HG03521 (cell line): Measurements from ENCODE around the gene CPNE8.

Experiments used
- ATAC-seq: cut with Tn5 transposase; IDR thresholded peaks from one replicate; pipeline ENCODE4 v1.9.1; 2021; ENCODE audit warnings: mild to moderate bottlenecking, moderate library complexity; ENCODE audit not compliant: unreplicated experiment

Gene CPNE8

DNA sequence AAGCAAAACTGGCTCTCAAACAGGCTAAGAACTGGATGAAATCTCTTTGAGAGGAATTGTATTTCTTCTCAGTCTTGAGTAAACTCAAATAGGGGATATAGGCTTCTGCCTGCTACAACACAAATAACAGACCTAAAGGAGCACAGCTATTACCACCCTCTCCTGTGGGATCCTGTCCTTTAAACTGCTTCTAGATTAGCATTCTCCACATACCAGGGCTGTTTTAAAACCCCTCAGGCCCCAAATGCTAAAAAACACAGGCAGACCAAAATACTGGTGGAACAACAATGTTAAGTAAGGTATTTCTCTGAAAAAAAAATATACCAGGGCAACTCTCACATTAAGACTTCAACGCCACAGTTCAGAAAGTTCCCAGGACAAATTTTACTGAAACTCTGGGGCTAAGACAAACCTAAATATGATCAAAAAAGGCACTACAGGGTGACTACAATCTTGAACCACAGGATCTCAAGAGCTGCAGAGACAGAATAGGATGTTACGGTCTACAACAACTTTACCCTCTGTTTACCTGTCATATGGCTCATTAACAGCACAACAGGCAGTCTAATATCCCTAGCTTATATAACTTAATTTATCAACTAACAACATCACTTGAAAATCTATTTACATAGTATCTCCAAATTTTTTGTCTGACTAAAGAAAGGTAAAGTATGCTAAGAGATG lies 7.2 kb downstream of the CPNE8 start:
- ATAC-seq = no peak

DNA sequence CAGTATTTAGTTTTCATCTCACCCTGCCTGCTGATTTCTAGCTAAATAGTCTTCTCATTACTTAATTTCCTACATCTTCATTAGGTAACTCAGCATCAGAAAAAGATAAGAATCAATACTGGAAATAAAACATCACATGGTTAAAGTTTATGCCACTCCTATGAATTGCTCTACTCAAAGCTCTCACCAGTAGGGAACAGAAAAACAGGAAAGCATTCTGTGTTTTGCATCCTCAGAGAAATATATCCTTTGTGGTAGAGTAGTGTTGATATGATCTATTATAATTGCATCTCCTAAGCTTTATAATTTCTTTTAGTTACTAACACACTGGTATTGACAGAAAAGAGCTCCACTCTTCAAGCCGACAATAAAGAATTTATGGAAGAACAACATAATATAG lies 9.9 kb downstream of the CPNE8 start:
- no peak for ATAC-seq

DNA sequence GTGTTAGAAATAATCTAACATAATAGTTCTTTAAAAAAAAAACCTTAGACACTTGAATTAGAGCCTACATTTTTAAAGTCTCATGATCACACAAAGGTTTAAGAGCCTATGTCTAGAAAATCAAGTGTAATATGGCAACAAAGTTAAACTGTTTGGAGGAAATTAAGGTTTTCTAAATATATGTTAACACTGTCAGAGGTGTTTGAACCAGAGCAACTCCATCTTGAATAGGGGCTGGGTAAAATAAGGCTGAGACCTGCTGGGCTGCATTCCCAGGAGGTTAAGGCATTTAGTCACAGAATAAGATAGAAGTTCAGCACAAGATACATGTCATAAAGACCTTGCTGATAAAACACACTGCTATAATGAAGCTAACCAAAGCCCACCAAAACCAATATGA lies 12.4 kb downstream of the CPNE8 start:
- no peak for ATAC-seq

DNA sequence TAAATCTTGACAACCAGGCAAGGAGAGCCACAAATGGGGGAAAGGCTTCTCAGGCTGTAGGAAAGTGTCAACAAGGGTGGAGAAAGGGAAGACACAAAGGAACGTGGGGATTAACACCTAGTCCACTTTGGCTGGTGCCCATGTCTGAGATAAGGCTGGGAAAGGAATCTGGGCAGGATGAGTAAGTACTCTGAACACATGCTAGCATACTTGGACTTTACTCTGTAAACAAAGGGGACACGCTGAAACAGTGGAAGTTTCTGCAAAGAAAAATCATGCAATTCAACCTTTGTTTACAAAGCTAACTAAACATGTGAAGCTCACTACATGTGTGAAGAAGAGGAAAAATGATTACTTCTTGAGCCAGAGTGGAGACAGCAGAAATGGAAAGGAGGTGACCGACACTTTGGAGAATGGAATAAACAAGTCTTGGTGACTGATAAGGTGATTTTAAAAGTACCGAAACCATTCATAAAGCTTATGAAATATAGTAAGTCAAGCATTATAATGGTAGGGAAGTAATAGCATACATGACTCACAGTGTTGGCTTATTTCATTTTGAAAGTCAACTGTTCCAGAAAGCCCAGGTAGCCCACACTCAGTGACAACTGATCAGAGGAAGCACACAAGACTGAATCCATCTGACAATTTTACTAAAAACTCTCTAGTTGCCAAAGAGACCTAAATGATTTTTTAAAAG lies 13.2 kb downstream of the CPNE8 start:
- peak; percentile 70 for ATAC-seq

DNA sequence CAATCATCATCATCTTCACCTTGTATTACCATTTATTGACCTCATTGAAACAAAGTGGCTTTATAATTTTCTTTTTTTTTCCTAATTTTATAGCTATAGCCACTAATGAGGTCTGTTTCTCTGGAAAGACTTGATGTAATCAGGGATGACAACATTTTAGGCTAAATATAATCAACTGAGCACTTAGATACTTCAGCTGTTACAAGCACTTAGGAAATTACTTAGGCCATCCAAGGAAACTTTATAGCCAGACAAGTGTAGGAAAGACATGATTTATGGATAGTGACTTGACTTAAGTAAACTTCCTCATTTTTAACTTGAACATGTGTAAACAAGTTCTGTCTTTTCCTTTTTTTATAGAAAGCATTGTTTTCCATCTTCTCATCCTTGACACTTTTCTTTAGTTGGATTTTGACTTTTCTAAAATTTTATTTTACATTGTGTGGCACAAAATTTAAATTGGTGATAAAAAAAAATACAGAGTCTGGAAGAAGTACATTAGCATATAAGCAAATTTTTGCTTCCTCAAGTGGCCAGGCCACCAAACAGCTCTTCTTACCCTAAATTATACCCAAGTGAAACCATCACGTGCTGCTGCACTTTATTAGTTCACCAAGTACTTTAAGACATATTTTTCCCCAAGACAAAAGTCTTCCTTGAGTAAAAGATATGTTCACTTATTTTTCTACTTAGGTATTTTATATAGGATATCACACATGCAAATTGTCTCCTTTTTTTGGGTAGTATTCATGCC lies 15.1 kb downstream of the CPNE8 start:
- ATAC-seq = no peak

DNA sequence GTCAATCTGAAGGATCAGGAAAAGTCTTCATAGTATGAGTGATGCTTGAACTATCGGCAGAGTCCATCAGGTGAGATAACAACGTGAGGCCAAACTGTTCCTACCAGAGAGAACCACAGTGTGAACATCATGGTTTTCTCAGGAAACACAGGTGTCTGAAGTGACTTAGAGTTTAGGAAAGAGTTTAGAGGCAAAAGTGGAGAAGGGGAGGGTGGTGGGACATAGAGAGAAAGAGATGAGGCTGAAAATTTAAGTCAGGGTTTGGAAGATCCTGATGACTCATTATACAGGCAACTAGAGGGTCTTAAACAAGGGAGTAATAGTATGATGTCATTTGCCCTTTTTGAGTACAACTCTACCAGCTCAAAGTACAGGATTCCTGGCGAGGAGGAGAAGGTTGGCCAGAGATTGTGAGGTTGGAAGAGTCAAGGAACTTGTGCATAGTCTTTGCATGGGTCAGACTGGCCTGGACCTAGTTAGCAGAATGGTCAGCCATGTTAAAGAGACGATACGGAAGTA lies 16.0 kb downstream of the CPNE8 start:
- ATAC-seq = no peak

DNA sequence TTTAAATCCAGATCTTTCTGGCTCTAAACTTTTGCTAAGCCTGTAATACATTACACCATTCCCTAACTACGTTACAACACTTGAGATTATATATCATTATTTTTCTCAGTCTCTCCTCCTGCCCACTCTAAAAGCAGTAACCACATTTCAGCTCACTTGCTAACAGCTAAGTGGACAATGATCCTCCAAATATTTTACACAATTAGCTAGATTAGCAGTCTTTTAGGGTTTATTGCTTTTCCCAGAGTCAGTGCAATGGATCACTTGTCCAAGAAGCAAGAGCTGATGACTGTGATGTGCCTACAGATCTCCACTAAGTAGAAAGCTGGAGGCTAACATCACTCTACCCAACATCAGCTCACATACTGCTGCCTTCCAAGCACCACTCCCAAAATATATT lies 17.6 kb downstream of the CPNE8 start:
- no peak for ATAC-seq

DNA sequence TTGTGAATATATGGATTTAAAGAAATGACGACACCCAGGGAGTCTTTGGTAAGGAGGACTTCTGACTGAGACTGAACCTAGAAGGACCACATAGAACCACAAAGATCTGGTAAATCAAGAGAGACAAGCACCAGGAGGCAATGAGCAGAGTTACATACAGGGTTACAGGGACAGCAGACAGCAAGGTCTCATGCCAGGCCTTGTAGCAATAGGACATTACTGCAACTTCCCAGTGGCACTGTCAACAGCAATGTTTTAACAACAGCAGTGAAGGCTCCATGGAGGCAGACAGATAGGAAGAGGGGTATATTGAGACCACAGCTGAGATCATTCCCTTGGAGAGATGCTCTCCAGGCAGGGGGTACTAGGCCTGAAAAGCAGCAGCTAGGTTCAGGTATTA lies 18.5 kb downstream of the CPNE8 start:
- ATAC-seq = no peak

DNA sequence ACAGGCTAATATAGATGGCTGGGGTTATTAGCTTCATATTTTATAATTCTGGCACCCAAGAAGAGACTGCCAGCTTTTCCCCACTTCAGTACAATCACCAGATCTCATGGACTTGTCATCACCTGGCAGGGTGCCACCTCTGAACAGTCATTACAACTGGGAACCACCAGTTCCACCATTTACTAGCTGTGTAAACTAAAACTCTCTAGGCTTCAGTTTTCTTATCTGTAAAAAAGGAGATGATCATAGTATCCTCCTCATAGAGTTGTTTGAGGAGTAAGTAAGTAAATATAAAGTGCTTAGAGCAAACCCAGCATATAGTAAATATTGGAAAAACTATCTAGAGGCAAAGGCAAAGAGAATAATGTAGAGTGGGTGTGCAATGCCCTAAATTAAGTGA lies 19.3 kb downstream of the CPNE8 start:
- no peak for ATAC-seq

DNA sequence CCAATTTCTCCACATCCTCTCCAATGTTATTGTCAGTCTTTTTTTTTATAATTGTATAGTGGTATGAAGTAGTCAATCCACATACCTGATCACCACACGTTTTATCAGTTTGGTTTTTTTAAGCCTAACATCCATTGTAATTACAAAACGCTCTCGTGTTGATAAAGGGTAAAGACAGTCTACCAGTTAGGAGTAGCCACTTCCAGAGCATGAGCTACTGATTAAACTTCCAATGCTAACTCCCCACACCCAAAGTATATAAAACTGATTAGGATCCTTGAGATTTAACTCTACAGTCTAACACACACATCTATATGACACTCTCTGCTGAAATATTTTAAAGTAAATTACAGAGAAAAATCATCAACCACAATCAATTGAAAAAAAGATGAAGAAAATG lies 20.7 kb downstream of the CPNE8 start:
- ATAC-seq = no peak

DNA sequence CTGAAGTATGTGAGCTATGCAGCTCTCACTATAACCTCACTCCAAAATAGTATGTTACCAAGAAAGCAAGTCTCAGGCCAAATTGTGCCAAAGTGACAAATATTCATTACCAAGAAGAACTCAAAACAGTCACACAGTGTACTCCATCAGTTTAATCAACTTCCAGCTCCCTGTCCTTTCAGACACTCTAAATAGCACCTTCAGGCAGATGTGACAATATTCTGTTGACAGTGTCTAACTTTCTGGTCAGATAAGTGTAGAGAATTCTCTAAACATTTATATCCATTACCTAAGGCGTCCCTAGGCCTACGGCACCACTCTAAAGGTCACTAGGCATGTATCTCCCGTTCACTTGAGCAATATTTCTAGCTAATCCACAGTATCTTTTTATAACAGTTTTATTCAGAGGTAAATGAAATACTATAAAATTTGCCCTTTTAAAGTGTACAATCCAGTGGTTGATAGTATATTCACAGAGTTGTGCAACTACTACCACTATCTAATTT lies 21.7 kb downstream of the CPNE8 start:
- no peak for ATAC-seq

DNA sequence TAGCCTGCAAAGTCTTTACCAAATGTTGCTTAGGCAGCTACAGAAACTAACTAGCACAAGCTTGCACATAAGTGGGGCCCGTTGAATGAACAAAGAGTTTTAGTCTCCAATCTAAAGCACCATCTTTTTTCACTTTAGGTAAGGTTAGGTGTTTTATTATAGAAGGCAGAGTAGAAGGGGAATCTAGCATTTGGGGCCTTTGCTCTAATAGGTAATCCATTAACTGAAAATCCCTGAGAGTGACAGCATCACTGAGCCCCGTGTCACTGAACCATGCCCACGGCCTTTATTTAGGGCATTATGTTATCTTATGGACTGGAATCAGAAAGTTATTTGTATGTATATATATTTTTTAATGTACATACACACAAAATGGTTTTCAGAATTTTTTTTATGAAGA lies 25.1 kb downstream of the CPNE8 start:
- ATAC-seq = no peak

DNA sequence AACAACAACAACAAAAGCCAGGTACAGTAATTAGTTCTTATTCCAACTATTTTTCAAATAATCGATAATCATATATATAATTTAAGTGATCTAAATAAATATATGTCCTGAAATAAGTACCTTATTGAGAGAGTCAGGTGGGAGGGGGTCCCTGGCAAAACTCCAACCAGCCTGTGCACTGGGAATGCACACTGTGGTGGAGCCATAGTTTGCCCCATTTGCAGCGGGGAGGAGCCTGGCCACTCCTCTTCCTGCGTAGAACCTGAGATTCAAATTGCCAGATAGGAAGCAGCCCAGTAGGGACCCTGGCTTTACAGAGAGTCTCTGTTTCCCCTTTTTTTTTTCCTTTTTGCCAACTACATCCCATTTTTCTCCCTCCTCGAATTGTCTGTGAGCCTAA lies 26.4 kb downstream of the CPNE8 start:
- ATAC-seq = no peak

DNA sequence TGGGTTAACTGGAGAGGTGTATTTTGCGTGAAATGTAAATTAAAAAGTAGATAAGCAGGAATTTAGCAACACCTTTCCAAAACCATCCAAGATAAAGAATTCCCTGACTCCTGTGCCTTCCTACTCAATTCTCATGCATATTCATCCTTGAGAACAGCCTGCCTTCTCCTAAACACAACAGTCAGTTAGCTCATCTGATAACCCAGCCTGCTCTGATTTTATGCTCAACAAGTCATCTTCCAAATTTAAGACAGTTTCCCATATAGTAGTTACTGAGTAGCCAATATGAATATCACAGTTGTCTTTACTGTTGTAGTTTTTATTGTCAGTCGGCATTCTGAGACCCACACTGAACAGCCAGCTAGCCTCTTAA lies 27.1 kb downstream of the CPNE8 start:
- ATAC-seq = no peak

DNA sequence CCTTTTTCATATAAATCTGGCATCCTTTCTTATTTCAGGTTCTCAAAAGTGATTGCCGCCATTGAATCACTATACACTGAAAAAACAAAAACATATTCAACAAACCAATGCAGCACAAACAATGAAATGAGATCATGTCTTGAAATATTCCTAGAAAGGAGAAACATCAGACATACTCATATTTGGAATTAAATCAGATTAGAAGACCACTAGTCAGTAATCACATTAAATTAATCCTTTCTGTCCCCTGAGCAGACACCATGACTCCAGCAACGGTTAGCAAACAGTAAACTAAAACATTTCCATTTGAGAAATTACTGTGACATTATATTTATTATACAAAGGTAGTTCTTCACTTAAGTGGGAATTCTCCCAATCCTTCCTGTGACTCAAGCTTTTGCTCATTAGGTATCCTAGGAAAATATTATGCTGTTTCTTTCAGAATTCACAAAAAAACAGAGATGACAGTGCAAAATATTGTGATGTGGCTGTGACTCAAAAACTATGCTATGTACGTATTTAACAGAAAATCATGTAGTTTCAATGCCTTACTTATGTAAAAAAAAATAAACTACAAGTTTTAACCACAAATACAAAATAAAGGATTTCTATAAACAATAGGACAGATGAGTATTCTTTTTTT lies 29.7 kb downstream of the CPNE8 start:
- ATAC-seq = no peak

DNA sequence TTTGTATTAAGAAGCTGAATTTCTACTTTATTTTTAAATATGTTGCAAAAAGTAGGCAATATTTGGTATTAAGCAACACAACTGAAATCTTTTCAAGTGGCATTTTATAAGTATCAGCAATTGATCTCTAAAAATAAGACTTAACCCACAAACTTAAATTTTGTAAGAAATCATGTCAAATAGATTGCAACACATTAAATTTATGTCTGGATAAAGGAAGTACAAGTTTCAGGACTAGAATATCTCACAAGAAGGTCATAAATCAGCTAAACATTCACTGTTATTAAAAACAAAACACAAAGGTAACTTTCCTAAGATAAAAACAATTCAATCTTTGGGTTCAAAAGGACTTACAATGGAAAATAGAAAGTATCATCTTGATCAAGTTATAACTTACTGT lies 32.8 kb downstream of the CPNE8 start:
- ATAC-seq = no peak

DNA sequence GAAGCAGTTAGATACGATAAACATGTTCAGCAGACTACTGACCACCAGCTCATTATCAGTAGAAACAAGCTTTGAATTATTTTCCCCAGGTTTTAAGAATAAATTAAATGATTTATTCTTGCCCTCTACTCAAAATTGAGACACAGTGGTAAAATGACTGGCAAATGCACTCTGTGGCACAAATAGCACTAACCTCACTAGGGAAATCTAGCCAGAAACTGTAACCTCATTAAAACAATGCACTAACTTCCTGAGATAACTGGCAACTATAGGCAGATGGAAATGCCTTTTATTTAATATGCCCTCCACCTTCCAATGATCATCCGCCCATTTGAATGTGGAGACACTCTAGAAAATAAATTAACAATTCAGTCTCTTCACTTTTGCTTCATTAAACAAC lies 33.2 kb downstream of the CPNE8 start:
- ATAC-seq = no peak

DNA sequence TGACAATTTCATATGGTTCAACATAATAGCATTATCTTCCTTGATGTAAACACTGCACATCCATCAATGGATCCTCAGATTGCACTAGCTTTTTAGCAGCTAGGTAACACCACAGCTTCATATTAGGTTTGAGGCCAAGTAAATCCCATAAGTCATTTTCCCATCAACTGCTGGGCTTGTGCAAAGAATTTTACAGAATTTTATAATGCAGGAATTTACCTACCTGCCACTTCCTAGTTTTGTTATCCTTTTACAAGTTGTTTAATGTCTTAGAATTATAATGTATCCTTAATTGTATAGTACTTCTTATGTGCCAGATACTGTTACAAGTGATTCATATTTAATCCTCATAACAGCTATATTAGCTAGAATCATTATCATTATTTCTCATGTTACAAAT lies 36.4 kb downstream of the CPNE8 start:
- ATAC-seq = no peak

DNA sequence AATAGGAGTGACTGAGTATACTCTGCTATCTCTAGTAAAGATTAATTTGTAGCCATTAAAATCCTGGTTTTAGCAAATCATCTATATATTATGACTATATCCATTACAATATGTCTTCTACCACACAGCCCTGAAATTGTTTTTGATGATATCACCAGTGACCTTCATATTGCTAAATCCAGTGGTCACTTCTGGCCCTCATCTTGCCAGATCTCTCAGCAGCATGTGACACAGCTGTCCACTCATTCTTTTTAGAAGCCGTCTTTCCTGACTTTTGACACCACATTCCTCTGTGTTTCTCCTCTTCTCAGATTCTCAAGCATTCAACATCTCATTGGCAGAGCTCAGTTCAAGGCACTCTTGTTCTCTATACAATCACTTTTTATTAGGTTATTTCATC lies 54.9 kb downstream of the CPNE8 start:
- no peak for ATAC-seq

DNA sequence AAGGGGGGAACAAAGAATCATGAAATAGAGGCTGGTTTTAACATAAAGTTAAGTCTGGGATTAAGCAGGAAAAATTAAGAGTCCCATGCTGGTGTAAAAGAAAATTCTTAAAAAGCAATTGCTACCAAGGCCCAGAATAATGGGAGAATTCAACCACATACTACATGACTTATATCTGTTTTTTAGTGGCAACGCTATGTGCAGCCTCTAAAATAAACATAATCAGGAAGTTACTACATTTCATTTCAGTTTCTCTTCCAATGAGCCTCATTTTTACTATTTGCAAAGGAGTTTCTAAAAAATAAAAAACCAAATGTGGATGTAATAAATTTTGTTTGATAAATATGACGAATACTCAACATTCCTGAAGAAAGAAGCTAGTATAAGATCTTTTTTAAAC lies 58.1 kb downstream of the CPNE8 start:
- no peak for ATAC-seq

DNA sequence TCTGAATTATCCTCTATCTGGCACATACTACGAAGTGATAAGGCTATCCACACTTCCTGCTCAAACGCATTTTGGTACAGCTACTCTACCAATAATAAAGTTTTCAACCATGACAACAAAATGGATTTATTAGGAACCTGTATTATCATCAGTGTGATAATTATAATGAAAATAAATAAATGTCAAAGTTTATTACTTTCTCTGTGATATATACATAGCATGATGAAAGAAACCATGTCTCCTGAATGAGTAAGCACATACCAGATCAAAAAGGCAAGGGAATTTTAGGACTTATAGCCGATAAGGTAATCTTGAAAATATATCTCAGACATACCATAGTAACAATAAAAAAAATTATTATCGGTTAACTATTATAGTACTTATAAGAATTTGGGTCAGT lies 61.1 kb downstream of the CPNE8 start:
- no peak for ATAC-seq
